ENCODE data around the gene QSOX2. TPM values are rescaled to one million over a fixed set of nuclear protein-coding genes. Genes with fewer than 3 reads are reported as not detected.

Gene QSOX2
- total RNA-seq, 6 experiments from 2014 or later = 2.9 to 8.7 (median 6.4) TPM

- no peaks in the 10 kb centered on the region for H3K9me3 ChIP-seq
- WGBS (ENCODE audit: insufficient coverage, low coverage, low lambda C conversion rate, missing lambda C conversion rate) = no CpG with 5 or more reads among the region's 16 CpGs
- H3K36me3 ChIP-seq = no peaks in the 10 kb centered on the region
- no peak for TF ChIP-seq POLR2A (IDR thresholded peaks at IDR 0.05)
- TF ChIP-seq, protein P1, sequence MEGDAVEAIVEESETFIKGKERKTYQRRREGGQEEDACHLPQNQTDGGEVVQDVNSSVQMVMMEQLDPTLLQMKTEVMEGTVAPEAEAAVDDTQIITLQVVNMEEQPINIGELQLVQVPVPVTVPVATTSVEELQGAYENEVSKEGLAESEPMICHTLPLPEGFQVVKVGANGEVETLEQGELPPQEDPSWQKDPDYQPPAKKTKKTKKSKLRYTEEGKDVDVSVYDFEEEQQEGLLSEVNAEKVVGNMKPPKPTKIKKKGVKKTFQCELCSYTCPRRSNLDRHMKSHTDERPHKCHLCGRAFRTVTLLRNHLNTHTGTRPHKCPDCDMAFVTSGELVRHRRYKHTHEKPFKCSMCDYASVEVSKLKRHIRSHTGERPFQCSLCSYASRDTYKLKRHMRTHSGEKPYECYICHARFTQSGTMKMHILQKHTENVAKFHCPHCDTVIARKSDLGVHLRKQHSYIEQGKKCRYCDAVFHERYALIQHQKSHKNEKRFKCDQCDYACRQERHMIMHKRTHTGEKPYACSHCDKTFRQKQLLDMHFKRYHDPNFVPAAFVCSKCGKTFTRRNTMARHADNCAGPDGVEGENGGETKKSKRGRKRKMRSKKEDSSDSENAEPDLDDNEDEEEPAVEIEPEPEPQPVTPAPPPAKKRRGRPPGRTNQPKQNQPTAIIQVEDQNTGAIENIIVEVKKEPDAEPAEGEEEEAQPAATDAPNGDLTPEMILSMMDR (IDR thresholded peaks at IDR 0.05) = no peak
- H3K4me1 ChIP-seq = no peaks in the 10 kb centered on the region
- no peaks in the 10 kb centered on the region for H3K27me3 ChIP-seq
- intact Hi-C loops (cut with DNase I) = loop anchor here in 1 of 2 donors (10.0 kb wide), 1 partner anchor 102 kb away; no protein-coding TSS in a partner anchor
- no peak overlapping the region for H3K27ac ChIP-seq
- ATAC-seq = no peak
- no peak overlapping the region for H3K4me3 ChIP-seq
- DNase-seq = no peak
These were observed 73.1 kb downstream of the QSOX2 start for GRCh38 chr9:136172412-136173079.

- Histone ChIP-seq H3K27ac (no peak overlapping the region), H3K4me3 (no peak overlapping the region), H3K36me3 (no peaks in the 10 kb centered on the region), H3K9me3 (no peaks in the 10 kb centered on the region), H3K27me3 (no peaks in the 10 kb centered on the region), H3K4me1 (no peaks in the 10 kb centered on the region)
- no peak for ATAC-seq
- intact Hi-C loops (cut with DNase I) = loop anchor here in 1 of 2 donors (10.0 kb wide), 1 partner anchor 103 kb away; no protein-coding TSS in a partner anchor
- no peak for TF ChIP-seq POLR2A (IDR thresholded peaks at IDR 0.05)
- TF ChIP-seq, protein P1 (IDR thresholded peaks at IDR 0.05) = no peak
- DNase-seq = no peak
- WGBS (ENCODE audit: insufficient coverage, low coverage, low lambda C conversion rate, missing lambda C conversion rate) = 70% methylated on average over 2 of the region's 11 CpGs
These were observed 73.7 kb downstream of the QSOX2 start for GRCh38 chr9:136171801-136172411.

- Histone ChIP-seq H3K36me3 (no peaks in the 10 kb centered on the region), H3K9me3 (no peaks in the 10 kb centered on the region), H3K4me3 (no peak overlapping the region), H3K4me1 (no peaks in the 10 kb centered on the region), H3K27me3 (no peaks in the 10 kb centered on the region), H3K27ac (no peak overlapping the region)
- ATAC-seq (peak; percentile 20 to 65 (median 33)), DNase-seq (peak in 1 of 3 donors; percentile 34)
- intact Hi-C loops (cut with DNase I) = loop anchor here in 1 of 2 donors (10.0 kb wide), 1 partner anchor 104 kb away; no protein-coding TSS in a partner anchor
- no peak for TF ChIP-seq POLR2A (IDR thresholded peaks at IDR 0.05)
- TF ChIP-seq, protein P1 (IDR thresholded peaks at IDR 0.05) = no peak
- WGBS (ENCODE audit: insufficient coverage, low coverage, low lambda C conversion rate, missing lambda C conversion rate) = 38% methylated on average over 5 of the region's 16 CpGs
These were observed 74.4 kb downstream of the QSOX2 start for GRCh38 chr9:136171009-136171800.

DNA sequence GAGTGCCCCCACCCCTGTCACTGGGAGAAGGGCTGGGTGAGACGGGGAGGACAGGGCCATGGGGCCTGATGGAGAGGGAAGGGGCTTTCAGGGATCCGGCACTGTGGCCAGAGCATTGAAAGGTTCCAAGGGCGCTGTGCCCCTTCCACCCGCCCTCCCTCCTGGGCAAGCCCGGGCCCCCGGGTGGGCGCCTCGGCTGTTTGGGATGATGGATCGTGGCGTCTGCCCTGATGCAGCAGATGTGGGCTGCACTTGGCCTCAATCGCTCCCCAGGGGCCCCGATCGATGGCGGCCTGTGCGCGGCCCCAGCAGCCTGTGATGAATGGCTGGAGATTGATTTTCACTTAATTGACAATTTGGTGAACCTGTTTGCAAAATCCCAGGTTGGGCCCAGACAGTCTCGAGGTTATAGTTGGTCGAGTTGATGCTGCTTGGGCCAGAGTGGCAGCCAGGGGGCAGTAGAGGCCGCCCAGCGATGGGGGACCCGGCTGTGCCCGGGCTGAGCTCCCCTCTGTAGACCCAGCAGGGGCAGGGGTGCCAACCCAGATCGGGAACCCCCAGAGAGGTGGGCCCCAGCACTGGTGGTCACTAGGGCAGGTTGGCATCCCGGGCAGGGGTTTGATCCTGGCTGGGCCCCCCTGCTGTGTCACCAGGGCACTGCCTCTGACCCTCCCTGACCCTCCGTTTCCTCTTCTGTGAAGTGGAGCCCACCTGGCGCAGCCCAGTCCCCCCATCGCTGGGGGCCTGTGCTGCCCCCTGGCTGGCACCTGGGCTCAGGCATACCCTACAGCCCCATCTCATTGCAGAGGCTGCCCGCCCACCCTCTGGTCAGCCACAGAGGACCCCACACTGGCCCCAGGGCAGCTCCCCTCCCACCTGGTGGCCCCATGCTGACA lies 75.4 kb downstream of the QSOX2 start:
- H3K27ac ChIP-seq = no peak overlapping the region
- DNase-seq (peak; percentile 49 to 63 (median 57)), ATAC-seq (peak; percentile 76 to 90 (median 85))
- no peaks in the 10 kb centered on the region for H3K36me3 ChIP-seq
- H3K4me1 ChIP-seq = no peaks in the 10 kb centered on the region
- WGBS (ENCODE audit: insufficient coverage, low coverage, low lambda C conversion rate, missing lambda C conversion rate) = 37% methylated on average over 6 of the region's 28 CpGs
- TF ChIP-seq, protein P1 (IDR thresholded peaks at IDR 0.05) = peak; percentile 66 to 81 (median 69)
- no peak for TF ChIP-seq POLR2A (IDR thresholded peaks at IDR 0.05)
- no peak overlapping the region for H3K4me3 ChIP-seq
- intact Hi-C loops (cut with DNase I) = loop anchor here in 1 of 2 donors (10.0 kb wide), 1 partner anchor 105 kb away; no protein-coding TSS in a partner anchor
- H3K27me3 ChIP-seq = no peaks in the 10 kb centered on the region
- no peaks in the 10 kb centered on the region for H3K9me3 ChIP-seq

All from right lobe of liver (tissue), 6 donors.